Neural crest cell (in vitro differentiated cells): ENCODE results near the gene NEU2. TPM values are rescaled to one million over a fixed set of nuclear protein-coding genes. Genes with fewer than 3 reads are reported as not detected.

ENCODE experiments used
- DNase-seq: peaks from one replicate; pipeline ENCODE4 v3.0.0; 2021; ENCODE audit warnings: low read depth, mixed read lengths, low spot score
- H3K27ac Mint-ChIP-seq: one replicate; pipeline ENCODE4 v1.8.0; 2021; ENCODE audit warnings: mild to moderate bottlenecking, mixed read lengths; ENCODE audit not compliant: unreplicated experiment
- H3K27me3 Mint-ChIP-seq: 2 replicates; pipeline ENCODE4 v1.8.0; 2021; ENCODE audit warnings: low read depth, mild to moderate bottlenecking, mixed read lengths
- H3K36me3 Mint-ChIP-seq: 2 replicates; pipeline ENCODE4 v1.8.0; 2021; ENCODE audit warnings: low read depth, mild to moderate bottlenecking, mixed read lengths
- H3K4me1 Mint-ChIP-seq: 2 replicates; pipeline ENCODE4 v1.8.0; 2021; ENCODE audit warnings: mixed read lengths
- H3K4me3 Mint-ChIP-seq: one replicate; pipeline ENCODE4 v1.8.0; 2021; ENCODE audit warnings: mild to moderate bottlenecking, mixed read lengths
- H3K9me3 Mint-ChIP-seq: 2 replicates; pipeline ENCODE4 v1.8.0; 2021; ENCODE audit warnings: mixed read lengths
- CTCF ChIP-seq: fragments of 200-600 bp; sonication (generic); conservative IDR thresholded peaks from 2 replicates; pipeline ENCODE4 v1.5.0; 2021; ENCODE audit warnings: antibody characterized with exemption, mild to moderate bottlenecking
- total RNA-seq: library from RNA; stranded (reverse); gene quantifications from 2 replicates; pipeline ENCODE4 v1.2.1, GENCODE V29; 2021

NEU2 gene
- total RNA-seq, 1 donor from 2014 or later: not detected

- no peaks in the 10 kb centered on the region for H3K4me1 Mint-ChIP-seq
- no peak for TF ChIP-seq CTCF
- no peak overlapping the region for H3K4me3 Mint-ChIP-seq
- no peaks in the 10 kb centered on the region for H3K9me3 Mint-ChIP-seq
- H3K36me3 Mint-ChIP-seq: no peaks in the 10 kb centered on the region
- H3K27ac Mint-ChIP-seq: no peak overlapping the region
- DNase-seq: no peak
- no peaks in the 10 kb centered on the region for H3K27me3 Mint-ChIP-seq
Measured at GRCh38 chr2:233006648-233007047, 25.8 kb upstream of the NEU2 start.

DNA sequence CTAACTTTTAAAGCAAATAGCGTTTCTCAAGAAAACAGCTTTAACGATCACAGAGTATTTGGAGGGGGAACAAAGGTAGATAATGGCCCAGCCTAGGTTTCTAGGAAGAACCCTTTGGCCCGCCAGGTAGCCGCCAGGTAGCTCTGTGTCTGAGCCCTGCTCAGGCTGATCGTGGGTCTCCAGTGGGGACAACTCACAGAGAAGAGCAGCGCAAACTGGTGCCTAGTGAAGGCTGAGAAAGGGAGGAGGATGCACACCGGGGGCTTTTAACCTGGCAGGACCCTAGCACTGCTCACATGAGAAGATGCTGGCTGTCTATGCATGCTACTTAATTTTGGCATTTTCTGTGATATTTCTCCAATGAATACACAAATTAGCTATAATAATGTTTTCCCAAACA lies 25.2 kb upstream of the NEU2 start:
- Mint-ChIP-seq H3K4me1 (no peaks in the 10 kb centered on the region), H3K9me3 (no peaks in the 10 kb centered on the region), H3K36me3 (no peaks in the 10 kb centered on the region), H3K27ac (no peak overlapping the region), H3K27me3 (no peaks in the 10 kb centered on the region), H3K4me3 (no peak overlapping the region)
- no peak for TF ChIP-seq CTCF
- no peak for DNase-seq

DNA sequence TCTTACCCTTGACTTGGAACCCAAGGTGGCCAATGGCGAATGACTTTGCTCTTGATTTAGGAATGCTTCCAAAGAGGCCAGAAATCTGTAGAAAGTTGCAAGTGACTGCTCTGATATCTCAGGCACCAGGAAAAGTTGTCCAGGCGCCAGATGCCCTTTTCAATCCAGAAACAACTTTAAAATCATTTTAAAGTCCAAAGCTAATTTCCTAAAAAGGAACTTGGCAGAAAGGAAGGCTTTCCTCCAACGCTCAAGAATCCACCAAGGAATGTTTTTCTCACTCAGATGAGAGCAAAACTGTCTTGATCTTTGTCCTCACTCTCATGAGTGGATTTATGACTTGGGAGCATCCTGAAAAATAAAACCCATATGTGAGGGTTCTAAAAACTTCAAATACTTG lies 24.7 kb upstream of the NEU2 start:
- H3K27ac Mint-ChIP-seq: no peak overlapping the region
- no peak for TF ChIP-seq CTCF
- no peaks in the 10 kb centered on the region for H3K27me3 Mint-ChIP-seq
- DNase-seq: no peak
- no peaks in the 10 kb centered on the region for H3K4me1 Mint-ChIP-seq
- no peaks in the 10 kb centered on the region for H3K36me3 Mint-ChIP-seq
- H3K4me3 Mint-ChIP-seq: no peak overlapping the region
- H3K9me3 Mint-ChIP-seq: no peaks in the 10 kb centered on the region

DNA sequence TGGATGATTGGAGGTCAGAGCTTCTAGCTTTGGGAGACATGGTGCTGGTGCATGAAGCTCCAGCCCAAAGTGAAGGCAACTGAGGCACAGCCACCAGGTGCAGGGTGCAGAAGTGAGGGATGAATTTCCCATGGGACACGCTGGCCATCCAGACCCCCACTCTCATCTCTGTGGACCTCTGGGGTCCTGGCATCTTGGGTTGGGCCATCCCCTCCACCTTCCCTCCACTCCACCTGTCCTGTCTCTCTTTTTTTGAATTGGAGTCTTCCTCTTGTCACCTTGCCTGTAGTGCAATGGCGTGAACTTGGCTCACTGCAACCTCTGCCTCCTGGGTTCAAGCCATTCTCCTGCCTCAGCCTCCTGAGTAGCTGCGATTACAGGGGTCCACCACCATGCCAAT lies 22.8 kb upstream of the NEU2 start:
- Mint-ChIP-seq H3K4me1 (no peaks in the 10 kb centered on the region), H3K9me3 (no peaks in the 10 kb centered on the region), H3K27me3 (no peaks in the 10 kb centered on the region), H3K4me3 (no peak overlapping the region), H3K36me3 (no peaks in the 10 kb centered on the region), H3K27ac (no peak overlapping the region)
- DNase-seq: no peak
- no peak for TF ChIP-seq CTCF

DNA sequence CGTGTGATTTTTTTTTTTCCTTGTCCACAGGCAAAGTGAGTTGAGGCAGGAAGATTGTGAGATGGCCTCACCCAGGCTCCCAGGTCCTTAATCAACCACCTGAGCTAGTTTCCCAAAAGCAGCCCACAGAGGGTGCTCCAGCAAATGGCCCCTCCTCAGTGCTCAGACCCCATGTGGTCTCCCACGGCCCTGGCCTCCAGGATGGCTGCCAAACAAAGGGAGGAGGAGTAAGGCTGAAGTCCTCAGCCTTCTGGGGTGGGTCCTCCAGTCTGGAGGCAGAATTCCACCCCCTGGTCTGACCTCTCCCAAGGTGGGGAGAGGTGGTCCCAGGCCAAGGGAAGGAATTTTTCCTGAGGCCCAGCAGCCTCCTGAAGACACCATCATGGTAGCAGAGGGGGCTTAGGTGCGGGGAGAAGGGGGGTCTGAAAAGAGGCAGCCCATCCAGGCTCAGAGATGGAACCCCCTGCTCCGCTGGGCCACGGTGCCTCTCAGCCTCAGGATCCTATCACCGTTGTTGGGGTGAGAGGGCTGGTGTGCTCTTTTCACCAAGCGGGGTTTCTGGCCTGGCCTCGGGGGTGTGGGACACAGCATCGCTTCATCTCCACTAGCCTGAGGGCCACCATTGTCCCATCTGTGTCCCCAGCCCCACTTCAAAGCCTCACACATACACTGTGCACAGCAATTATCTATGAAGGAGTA lies 21.8 kb upstream of the NEU2 start:
- no peak overlapping the region for H3K4me3 Mint-ChIP-seq
- no peaks in the 10 kb centered on the region for H3K36me3 Mint-ChIP-seq
- H3K4me1 Mint-ChIP-seq: no peaks in the 10 kb centered on the region
- TF ChIP-seq CTCF: no peak
- no peak for DNase-seq
- H3K27ac Mint-ChIP-seq: no peak overlapping the region
- peaks cover 4% of the 10 kb centered on the region for H3K9me3 Mint-ChIP-seq
- no peaks in the 10 kb centered on the region for H3K27me3 Mint-ChIP-seq

- H3K36me3 Mint-ChIP-seq: no peaks in the 10 kb centered on the region
- H3K4me3 Mint-ChIP-seq: no peak overlapping the region
- TF ChIP-seq CTCF: no peak
- no peak for DNase-seq
- H3K9me3 Mint-ChIP-seq: peaks cover 4% of the 10 kb centered on the region
- no peaks in the 10 kb centered on the region for H3K27me3 Mint-ChIP-seq
- no peaks in the 10 kb centered on the region for H3K4me1 Mint-ChIP-seq
- H3K27ac Mint-ChIP-seq: no peak overlapping the region
Measured at GRCh38 chr2:233011268-233011650, 21.2 kb upstream of the NEU2 start.
